Measurements from ENCODE around the gene RPL7L1. TPM values are rescaled to one million over a fixed set of nuclear protein-coding genes. Genes with fewer than 3 reads are reported as not detected.
A peak's percentile ranks its signal among the peaks of the same experiment; 100 is the strongest.

RPL7L1 gene
- total RNA-seq, 1 donor, result 128 TPM

- H3K4me3 ChIP-seq (ENCODE audit: insufficient read depth, low read length), result no peak overlapping the region
- H4K20me1 ChIP-seq (ENCODE audit: insufficient read depth, low read length), result peaks cover 3% of the 10 kb centered on the region
- DNase-seq (ENCODE audit: insufficient read length, low spot score, missing footprints), result peak; percentile 43
- no peak for TF ChIP-seq CTCF (IDR thresholded peaks at IDR 0.05; ENCODE audit: extremely low read depth, low read depth, low read length)
- H3K4me2 ChIP-seq (ENCODE audit: insufficient read depth, low read length), result no peak overlapping the region
- H3K79me2 ChIP-seq (ENCODE audit: insufficient read depth, low read length), result peaks cover 16% of the 10 kb centered on the region
- no peaks in the 10 kb centered on the region for H3K4me1 ChIP-seq (ENCODE audit: insufficient read depth, low read length)
- no peak overlapping the region for H2AFZ ChIP-seq (ENCODE audit: low read length)
- no peaks in the 10 kb centered on the region for H3K27me3 ChIP-seq (ENCODE audit: insufficient read depth, low read length)
- no peaks in the 10 kb centered on the region for H3K9me3 ChIP-seq (ENCODE audit: low read depth, low read length)
- H3K27ac ChIP-seq (ENCODE audit: low read depth, low read length), result no peak overlapping the region
- H3K36me3 ChIP-seq (ENCODE audit: insufficient read depth, low read length), result peaks cover 26% of the 10 kb centered on the region
Measured at GRCh38 chr6:42938428-42938796, 59.0 kb downstream of the RPL7L1 start.

GRCh38 chr6:42938987-42939809 is 59.8 kb downstream of the RPL7L1 start:
- H2AFZ ChIP-seq (ENCODE audit: low read length), result no peak overlapping the region
- no peak overlapping the region for H3K4me2 ChIP-seq (ENCODE audit: insufficient read depth, low read length)
- DNase-seq (ENCODE audit: insufficient read length, low spot score, missing footprints), result no peak
- no peak for TF ChIP-seq CTCF (IDR thresholded peaks at IDR 0.05; ENCODE audit: extremely low read depth, low read depth, low read length)
- H3K9me3 ChIP-seq (ENCODE audit: low read depth, low read length), result no peaks in the 10 kb centered on the region
- peaks cover 8% of the 10 kb centered on the region for H3K79me2 ChIP-seq (ENCODE audit: insufficient read depth, low read length)
- H3K4me3 ChIP-seq (ENCODE audit: insufficient read depth, low read length), result no peak overlapping the region
- peaks cover 3% of the 10 kb centered on the region for H4K20me1 ChIP-seq (ENCODE audit: insufficient read depth, low read length)
- no peaks in the 10 kb centered on the region for H3K4me1 ChIP-seq (ENCODE audit: insufficient read depth, low read length)
- H3K36me3 ChIP-seq (ENCODE audit: insufficient read depth, low read length), result peaks cover 27% of the 10 kb centered on the region
- no peak overlapping the region for H3K27ac ChIP-seq (ENCODE audit: low read depth, low read length)
- no peaks in the 10 kb centered on the region for H3K27me3 ChIP-seq (ENCODE audit: insufficient read depth, low read length)

Other genes starting within 250 kb of the RPL7L1 start
- 3.3 and 3.8 TPM in 2 replicates for gene PRPH2, start 157.0 kb upstream of the RPL7L1 start, total RNA-seq
- 30.9 and 33.7 TPM in 2 replicates for gene TBCC, start 133.5 kb upstream of the RPL7L1 start, total RNA-seq
- gene BICRAL, start 97.6 kb upstream of the RPL7L1 start, total RNA-seq, result 9.4 TPM in 2 replicates
- gene PTCRA, start 36.4 kb downstream of the RPL7L1 start, total RNA-seq, result not detected in 2 replicates
- 33.3 TPM in 2 replicates for gene CNPY3, start 49.9 kb downstream of the RPL7L1 start, total RNA-seq
- 0.72 and 0.88 TPM in 2 replicates for gene GNMT, start 81.1 kb downstream of the RPL7L1 start, total RNA-seq
- 15.3 and 23.5 TPM in 2 replicates for gene PEX6, start 99.6 kb downstream of the RPL7L1 start, total RNA-seq
- gene PPP2R5D, start 105.0 kb downstream of the RPL7L1 start, total RNA-seq, result 30.8 and 36.8 TPM in 2 replicates
- 42.4 and 47.4 TPM in 2 replicates for gene MEA1, start 134.3 kb downstream of the RPL7L1 start, total RNA-seq
- gene KLHDC3, start 134.6 kb downstream of the RPL7L1 start, total RNA-seq, result 122 and 123 TPM in 2 replicates
- 84.0 and 90.2 TPM in 2 replicates for gene RRP36, start 142.0 kb downstream of the RPL7L1 start, total RNA-seq
- gene CUL7, start 174.2 kb downstream of the RPL7L1 start, total RNA-seq, result 46.9 and 48.5 TPM in 2 replicates
- gene MRPL2, start 179.8 kb downstream of the RPL7L1 start, total RNA-seq, result 16.2 and 20.6 TPM in 2 replicates
- gene KLC4, start 180.0 kb downstream of the RPL7L1 start, total RNA-seq, result 17.7 and 20.3 TPM in 2 replicates
- gene PTK7, start 196.7 kb downstream of the RPL7L1 start, total RNA-seq, result 183 and 190 TPM in 2 replicates

All from osteoblast (primary cell).